ENCODE results near the gene FXR1.

- TF ChIP-seq CTCF (IDR thresholded peaks at IDR 0.05; ENCODE audit: low read depth, low read length) (no peak), EZH2phosphoT487 (IDR thresholded peaks at IDR 0.05; ENCODE audit: low read depth) (no peak)
Observed at GRCh38 chr3:180980611-180981010, 68.1 kb downstream of the FXR1 start.
